ENCODE results near the gene MGAT4A.

DNA sequence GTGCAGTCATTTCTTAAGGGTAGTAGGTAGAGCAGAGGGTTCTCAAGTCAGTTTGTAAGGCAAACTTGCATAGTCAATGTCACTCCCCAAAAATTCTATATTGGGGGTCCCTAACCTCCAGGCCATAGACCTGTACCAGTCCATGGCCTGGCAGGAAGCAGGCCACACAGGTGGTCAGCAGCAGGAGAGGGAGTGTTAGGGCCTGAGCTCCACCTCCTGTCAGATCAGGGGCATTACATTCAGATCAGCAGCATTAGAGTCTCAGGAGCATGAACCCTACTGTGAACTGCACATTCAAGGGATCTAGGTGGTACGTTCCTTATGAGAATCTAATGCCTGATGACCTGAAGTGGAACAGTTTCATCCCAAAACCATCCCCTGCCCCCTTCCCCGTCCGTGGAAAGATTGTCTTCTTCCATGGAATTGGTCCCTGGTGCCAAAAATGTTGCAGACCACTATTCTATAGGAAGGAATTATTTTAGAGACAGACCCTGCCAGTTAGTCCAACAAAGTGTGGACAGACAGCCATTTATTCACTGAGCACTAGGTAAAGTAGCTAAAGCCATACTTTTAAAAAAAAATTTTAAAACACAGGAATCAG lies 129.3 kb downstream of the MGAT4A start:
- no peak for TF ChIP-seq TAF1 (IDR thresholded peaks at IDR 0.05; ENCODE audit: low read depth, low read length)
- TF ChIP-seq POLR2A (IDR thresholded peaks at IDR 0.05; ENCODE audit: low read depth, low read length), result peak; percentile 33; the same call in 1 of the 2 replicates

All from GM12891 (cell line).